Brain microvascular endothelial cell (primary cell): ENCODE data around the gene ARHGAP8.

Experiments used
- DNase-seq: peaks from one replicate; pipeline ENCODE4 v3.0.0-alpha.2; 2020
- H3K27ac ChIP-seq: fragments of 250-450 bp; sonication (Bioruptor Pico); 2 replicates; pipeline ENCODE4 v1.5.1; 2020; ENCODE audit warnings: mild to moderate bottlenecking, moderate library complexity
- H3K27me3 ChIP-seq: fragments of 250-450 bp; sonication (Bioruptor Pico); replicated peaks from 2 replicates; pipeline ENCODE4 v1.5.1; 2020; ENCODE audit warnings: mild to moderate bottlenecking
- H3K36me3 ChIP-seq: fragments of 250-450 bp; sonication (Bioruptor Pico); replicated peaks from 2 replicates; pipeline ENCODE4 v1.5.1; 2020; ENCODE audit warnings: mild to moderate bottlenecking
- H3K4me3 ChIP-seq: 2 replicates; pipeline ENCODE4 v1.5.1; 2011; ENCODE audit warnings: low read depth, mild to moderate bottlenecking, control low read depth, low read length, moderate library complexity
- CTCF ChIP-seq: IDR thresholded peaks from 2 replicates; pipeline ENCODE4 v1.5.1; 2011; ENCODE audit warnings: low read depth, mild to moderate bottlenecking, moderate library complexity, low read length, control low read depth, inconsistent platforms; ENCODE audit errors: missing control alignments
- in situ Hi-C: cut with HindIII; loops from 2 replicates; pipeline ENCODE4 v1.10.0; 2017; ENCODE audit warnings: low sequenced_read_pairs, low pct_ligation_motif_present

The ARHGAP8 gene

GRCh38 chr22:44880610-44881290 lies 128.4 kb downstream of the ARHGAP8 start:
- H3K36me3 ChIP-seq: no peaks in the 10 kb centered on the region
- no peak overlapping the region for H3K27ac ChIP-seq
- no peaks in the 10 kb centered on the region for H3K27me3 ChIP-seq
- no peak for DNase-seq
- no peak for TF ChIP-seq CTCF
- in situ Hi-C loops: no loop called here
- H3K4me3 ChIP-seq: no peak overlapping the region

DNA sequence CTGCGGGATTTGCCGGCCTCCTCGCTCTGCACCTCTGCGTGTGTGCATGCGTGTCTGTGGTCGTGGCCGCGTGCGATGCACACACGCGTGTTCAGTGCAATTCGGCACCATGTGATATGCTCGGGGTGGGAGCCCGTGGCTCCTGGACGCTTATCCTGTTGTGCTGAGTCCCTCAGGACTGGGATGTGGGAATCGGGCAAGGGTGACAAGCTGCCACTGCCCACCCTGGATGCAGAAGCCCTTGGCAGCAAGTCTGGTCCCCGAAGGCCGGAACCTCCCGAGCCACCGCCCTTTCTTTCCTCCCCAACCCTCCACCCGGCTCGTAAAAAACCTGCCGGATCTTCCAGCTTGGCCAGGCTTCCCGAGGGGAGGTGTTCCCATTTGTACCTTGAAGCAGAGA lies 129.2 kb downstream of the ARHGAP8 start:
- DNase-seq: no peak
- no peaks in the 10 kb centered on the region for H3K27me3 ChIP-seq
- in situ Hi-C loops: no loop called here
- TF ChIP-seq CTCF: no peak
- H3K36me3 ChIP-seq: no peaks in the 10 kb centered on the region
- no peak overlapping the region for H3K4me3 ChIP-seq
- no peak overlapping the region for H3K27ac ChIP-seq

DNA sequence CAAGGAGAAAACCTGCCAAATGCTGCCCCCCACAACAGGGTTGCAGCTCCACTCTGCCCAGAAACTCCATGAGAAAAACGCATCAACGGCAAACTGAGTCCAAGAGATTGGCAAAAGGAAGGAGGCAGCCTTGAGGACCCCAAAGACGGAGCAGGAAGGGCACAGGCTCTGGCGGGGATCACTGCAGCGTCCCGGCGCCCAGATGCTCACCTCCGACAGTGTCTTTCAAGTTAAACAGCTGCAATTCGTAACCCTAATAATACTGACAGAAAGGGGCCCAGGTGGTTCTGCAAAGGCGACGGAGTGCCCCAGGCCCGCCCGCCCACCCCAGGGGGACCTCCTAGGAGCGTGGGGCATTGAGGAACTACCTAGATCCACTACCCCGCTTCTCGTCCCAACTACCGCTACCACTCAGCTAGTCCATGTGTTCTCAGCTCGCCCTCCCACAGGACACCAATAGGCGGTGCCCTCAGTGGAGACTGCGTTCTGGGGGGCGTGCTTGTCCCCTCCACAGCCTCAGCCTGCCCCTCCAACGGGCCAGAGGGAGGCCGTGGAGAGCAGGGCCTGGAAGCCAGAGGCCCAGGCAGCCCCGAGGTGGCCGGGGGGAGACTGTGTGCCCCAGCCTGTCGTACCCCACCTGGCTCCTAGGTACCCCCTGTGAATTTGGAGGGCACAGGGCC lies 130.0 kb downstream of the ARHGAP8 start:
- Histone ChIP-seq H3K4me3 (no peak overlapping the region), H3K36me3 (no peaks in the 10 kb centered on the region), H3K27ac (no peak overlapping the region), H3K27me3 (no peaks in the 10 kb centered on the region)
- in situ Hi-C loops: no loop called here
- no peak for TF ChIP-seq CTCF
- no peak for DNase-seq

- Histone ChIP-seq H3K4me3 (no peak overlapping the region), H3K27ac (no peak overlapping the region), H3K27me3 (no peaks in the 10 kb centered on the region), H3K36me3 (no peaks in the 10 kb centered on the region)
- DNase-seq: no peak
- no peak for TF ChIP-seq CTCF
- in situ Hi-C loops: no loop called here
These were observed 130.6 kb downstream of the ARHGAP8 start for GRCh38 chr22:44883011-44883421.

GRCh38 chr22:44884562-44884961 lies 132.2 kb downstream of the ARHGAP8 start:
- Histone ChIP-seq H3K27ac (no peak overlapping the region), H3K36me3 (no peaks in the 10 kb centered on the region), H3K4me3 (no peak overlapping the region), H3K27me3 (no peaks in the 10 kb centered on the region)
- no peak for DNase-seq
- no peak for TF ChIP-seq CTCF
- in situ Hi-C loops: no loop called here
